HG02885 (cell line): ENCODE data around the gene SHISA3.

Experiments used
- ATAC-seq: cut with Tn5 transposase; IDR thresholded peaks from one replicate; pipeline ENCODE4 v1.9.1; 2021; ENCODE audit warnings: mild to moderate bottlenecking; ENCODE audit not compliant: unreplicated experiment, poor library complexity

Gene SHISA3

DNA sequence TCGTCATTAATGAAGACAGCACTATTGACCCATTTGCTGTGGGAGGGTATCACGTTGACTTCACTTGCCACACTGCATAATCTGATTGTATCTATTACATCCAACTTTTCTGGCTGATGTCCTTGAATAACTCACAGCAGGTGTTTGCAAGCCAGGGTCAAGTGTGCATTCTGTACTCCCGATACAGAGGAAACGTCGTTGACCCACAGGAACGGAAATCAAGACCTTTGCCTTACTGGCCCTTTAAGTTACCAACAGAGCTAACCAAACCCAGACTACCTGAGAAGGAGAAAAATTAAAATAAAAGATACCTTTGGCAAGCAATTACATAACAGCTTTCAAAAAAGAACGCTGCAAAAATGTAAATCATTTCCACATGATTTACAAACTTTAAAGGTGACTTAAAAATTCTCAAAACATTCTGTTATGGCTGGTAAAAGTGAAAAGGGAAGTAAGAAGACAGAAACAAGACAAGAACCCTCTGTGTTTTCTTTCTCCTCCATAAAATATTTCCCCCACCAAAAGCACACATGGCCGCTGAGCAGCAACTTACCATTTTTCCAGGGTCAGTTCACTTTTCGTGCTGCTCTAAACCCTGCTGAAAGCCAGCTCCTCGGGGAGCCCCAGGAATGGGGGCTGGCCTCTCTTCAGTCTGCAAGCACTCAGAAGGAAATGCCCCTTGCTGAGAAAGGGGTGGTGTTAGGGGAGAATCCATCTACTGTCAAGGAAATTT is 6.5 kb upstream of the SHISA3 start:
- ATAC-seq, result peak; percentile 49

- no peak for ATAC-seq
Measured at GRCh38 chr4:42391355-42391664, 6.0 kb upstream of the SHISA3 start.

DNA sequence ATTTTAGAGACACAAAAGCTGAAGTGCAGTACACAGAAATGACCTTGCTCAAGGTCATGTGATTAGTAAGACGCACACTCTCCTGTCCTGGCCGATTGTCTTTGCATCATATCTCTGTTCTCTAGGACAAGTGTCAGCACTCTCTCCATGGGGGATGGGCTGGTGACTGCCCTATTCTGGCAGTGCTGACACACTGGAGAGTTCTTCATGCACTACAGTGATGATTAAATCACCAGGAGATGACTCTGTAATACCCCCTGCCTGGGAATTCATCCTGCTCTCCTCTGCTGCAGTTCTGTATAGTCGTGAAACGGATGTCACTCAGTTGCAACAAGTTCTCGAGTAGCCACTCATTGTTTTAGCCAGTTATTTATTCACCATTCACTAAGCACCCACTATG is 5.3 kb upstream of the SHISA3 start:
- no peak for ATAC-seq

- ATAC-seq, result no peak
Measured at GRCh38 chr4:42392436-42392835, 4.9 kb upstream of the SHISA3 start.

- no peak for ATAC-seq
Measured at GRCh38 chr4:42395595-42395994, 1.7 kb upstream of the SHISA3 start.

DNA sequence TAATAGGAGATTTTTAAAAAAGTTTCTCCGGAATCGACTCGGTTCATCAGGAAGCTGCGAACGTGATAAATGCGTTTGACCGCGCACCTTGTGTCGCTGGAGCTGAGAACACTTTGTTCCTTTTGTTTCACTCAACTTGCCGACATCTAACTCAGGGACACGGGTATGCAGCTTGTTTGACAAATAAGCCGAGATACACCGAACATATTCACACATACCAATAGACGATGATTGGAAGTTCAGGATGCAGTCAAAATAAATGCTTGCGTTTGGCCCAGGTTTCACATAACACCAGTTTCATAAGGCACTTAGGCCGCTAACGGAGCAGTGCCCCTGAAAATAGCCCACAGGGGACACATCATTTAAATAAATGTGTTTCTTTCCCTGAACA is 932 bp upstream of the SHISA3 start:
- ATAC-seq, result no peak

GRCh38 chr4:42397635-42398170 is 415 bp downstream of the SHISA3 start:
- ATAC-seq, result peak; percentile 46

DNA sequence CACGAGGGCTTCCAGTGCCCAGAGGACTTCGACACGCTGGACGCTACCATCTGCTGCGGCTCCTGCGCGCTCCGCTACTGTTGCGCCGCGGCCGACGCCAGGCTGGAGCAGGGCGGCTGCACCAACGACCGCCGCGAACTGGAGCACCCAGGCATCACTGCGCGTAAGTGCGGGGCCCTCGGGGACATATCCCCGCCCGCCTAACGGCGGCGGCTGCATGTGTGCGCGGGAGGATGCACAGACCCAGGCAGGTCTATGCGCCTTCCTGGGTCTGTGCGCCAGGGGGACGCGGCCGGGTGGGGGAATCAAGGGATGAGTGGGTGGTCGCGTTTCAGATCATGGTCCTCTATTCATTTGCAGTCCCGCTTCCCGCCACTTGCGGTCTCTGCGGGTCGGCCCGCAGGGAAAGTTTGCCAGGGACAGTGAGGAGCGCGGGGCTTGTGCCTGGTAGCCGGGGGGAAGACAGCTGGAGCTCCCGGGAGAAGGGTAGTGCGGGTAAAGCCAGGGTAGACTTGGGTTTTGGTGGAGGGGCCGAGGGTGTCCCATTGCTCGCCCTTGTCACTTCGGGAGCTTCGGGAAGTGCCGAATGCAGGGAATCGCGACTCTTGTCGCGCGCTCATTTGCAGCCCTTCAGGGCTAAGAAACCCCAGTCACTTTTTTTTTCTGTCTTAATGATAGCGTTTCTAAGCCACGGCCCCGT is 1.0 kb downstream of the SHISA3 start:
- ATAC-seq, result peak; percentile 49

DNA sequence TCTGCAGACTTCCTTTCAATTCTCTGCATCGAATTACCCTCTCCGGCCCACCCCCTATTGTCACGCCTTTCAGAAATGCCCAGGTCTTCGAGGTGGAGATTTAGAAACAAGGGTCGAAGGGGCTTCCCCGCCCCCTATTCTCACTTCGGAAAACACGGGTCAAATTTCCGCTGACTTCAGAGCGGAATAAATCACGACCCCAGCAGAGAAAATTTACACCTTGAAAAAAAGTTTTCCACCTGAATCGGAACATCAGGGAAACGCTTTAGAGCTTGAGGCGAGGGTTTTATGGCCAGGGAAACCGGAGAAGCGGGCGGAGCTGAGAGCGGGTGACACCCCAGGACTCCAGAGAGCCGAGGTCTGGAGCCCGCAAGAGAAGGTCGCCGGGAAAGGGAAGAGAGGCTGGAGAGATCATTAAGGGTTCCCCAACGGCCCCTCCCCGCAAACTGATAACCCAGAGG is 1.6 kb downstream of the SHISA3 start:
- ATAC-seq, result no peak

- no peak for ATAC-seq
Measured at GRCh38 chr4:42399393-42399792, 2.1 kb downstream of the SHISA3 start.

- no peak for ATAC-seq
Measured at GRCh38 chr4:42401171-42401570, 3.9 kb downstream of the SHISA3 start.

DNA sequence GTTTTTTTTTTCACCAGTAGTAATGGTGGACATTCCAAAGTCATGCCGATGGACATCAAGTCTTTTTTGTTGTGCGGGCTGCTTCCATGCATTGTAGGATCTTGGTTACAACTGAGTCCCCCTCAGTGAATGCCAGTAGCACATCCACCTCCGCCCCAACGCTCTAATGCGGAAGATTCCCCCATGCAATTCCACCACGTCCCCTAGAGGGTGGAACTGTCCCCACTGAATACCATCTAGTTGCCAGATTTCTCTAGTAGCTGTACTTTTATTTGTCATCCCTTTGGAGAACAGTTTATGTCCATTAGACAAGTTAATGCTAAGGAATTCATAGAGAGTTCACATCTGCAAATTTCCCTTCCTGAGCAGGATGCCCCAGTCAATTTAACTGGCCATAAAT is 6.7 kb downstream of the SHISA3 start:
- ATAC-seq, result no peak

DNA sequence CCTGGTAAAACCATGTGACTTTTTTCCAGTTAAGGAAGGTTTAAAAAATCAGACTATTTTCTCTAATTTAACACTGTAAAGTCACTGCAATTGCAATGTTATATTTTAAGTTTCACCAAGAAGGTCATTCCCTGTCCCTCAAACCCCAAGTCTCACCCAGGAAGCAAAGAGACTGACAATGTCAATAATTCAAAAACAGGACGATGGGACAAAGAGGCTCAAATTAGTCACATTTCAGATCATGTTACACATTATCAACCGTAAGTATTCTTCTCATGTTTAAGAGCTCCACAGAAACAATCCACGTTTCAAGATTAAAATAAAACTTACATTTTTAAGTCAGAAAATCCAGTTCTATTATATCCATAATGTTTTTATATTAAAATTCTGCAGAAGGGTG is 13.2 kb downstream of the SHISA3 start:
- ATAC-seq, result no peak

DNA sequence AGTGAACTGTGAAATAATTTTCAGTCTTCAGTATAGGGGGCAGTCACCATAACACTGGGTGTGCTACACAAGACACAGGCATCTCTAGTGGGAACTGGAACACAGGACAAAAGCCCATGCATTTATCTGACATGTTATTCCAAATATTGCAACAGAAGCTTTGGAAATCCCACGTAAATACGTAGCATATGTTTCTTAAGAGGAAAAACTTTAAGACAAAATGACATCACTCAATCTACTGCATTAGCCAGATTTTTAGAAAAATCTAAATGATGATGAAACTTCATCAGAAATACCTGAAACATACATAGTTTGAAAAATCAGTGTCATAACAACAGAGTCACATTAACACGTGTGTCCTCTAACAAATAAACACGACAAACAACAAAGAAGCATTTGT is 14.5 kb downstream of the SHISA3 start:
- no peak for ATAC-seq

- ATAC-seq, result no peak
Measured at GRCh38 chr4:42412251-42412650, 15.0 kb downstream of the SHISA3 start.

DNA sequence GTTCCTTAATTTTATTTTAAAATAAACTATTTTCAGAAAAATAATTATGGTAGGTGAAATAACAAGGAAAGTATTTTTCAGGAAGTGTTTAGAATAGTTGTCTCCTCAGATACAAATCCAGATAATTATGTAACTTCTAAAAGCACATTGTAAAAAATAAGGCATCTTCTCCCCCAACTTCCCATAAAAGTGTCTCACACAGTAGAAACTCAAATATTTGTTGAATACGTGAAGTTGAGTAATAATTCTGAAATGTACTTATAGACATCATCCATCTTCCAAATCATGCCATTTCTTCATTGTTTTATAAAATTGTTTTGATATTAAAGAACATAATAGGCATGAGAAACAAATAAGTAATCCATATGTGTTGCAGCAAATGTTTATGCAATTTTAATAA is 18.0 kb downstream of the SHISA3 start:
- no peak for ATAC-seq

GRCh38 chr4:42416017-42416416 is 18.7 kb downstream of the SHISA3 start:
- no peak for ATAC-seq

- no peak for ATAC-seq
Measured at GRCh38 chr4:42417550-42417949, 20.3 kb downstream of the SHISA3 start.

DNA sequence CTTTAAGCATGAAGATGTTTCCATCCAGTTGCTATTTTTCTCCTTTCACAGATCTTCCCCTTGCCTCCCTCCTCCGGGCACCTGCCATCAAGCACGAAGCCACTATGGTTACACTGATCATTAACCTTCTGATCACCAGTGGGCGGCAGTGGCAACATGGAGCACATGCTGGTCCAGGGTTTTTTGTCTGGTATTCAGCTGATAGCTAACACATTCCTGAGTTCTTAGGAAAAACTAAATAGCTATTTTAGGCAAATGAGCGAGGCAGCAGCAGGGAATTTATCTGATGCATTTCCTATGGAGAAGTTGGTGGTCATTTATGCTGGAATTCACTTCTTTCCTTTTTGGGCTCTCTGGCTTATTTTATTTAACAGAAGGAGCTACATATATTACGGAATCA is 22.9 kb downstream of the SHISA3 start:
- no peak for ATAC-seq

- no peak for ATAC-seq
Measured at GRCh38 chr4:42425146-42426065, 28.1 kb downstream of the SHISA3 start.

GRCh38 chr4:42428036-42428435 is 30.7 kb downstream of the SHISA3 start:
- no peak for ATAC-seq
